Neural progenitor cell (in vitro differentiated cells): Measurements from ENCODE around the gene KRTAP29-1. TPM values are rescaled to one million over a fixed set of nuclear protein-coding genes. Genes with fewer than 3 reads are reported as not detected.

Experiments
- DNase-seq: peaks from one replicate; pipeline ENCODE4 v3.0.0-alpha.2; 2016; ENCODE audit warnings: low spot score
- H2AFZ ChIP-seq: fragments of 200-600 bp; sonication (generic); replicated peaks from 2 replicates; pipeline ENCODE4 v1.6.1; 2016; ENCODE audit warnings: antibody characterized with exemption
- H3F3A ChIP-seq: fragments of 200-600 bp; sonication (generic); 2 replicates; pipeline ENCODE4 v1.6.1; 2016; ENCODE audit warnings: antibody characterized with exemption, low read depth
- H3K27ac ChIP-seq: fragments of 200-600 bp; sonication (generic); 2 replicates; pipeline ENCODE4 v1.5.1; 2016; ENCODE audit warnings: mild to moderate bottlenecking
- H3K27me3 ChIP-seq: fragments of 200-600 bp; sonication (generic); 2 replicates; pipeline ENCODE4 v1.6.1; 2016; ENCODE audit warnings: mild to moderate bottlenecking, moderate library complexity
- H3K36me3 ChIP-seq: fragments of 200-600 bp; sonication (generic); 2 replicates; pipeline ENCODE4 v1.5.1; 2016
- H3K4me1 ChIP-seq: fragments of 200-600 bp; sonication (generic); 2 replicates; pipeline ENCODE4 v1.6.1; 2016; ENCODE audit warnings: mixed run types
- H3K4me2 ChIP-seq: fragments of 200-600 bp; sonication (generic); 2 replicates; pipeline ENCODE4 v1.6.1; 2016
- H3K4me3 ChIP-seq: fragments of 200-600 bp; sonication (generic); 2 replicates; pipeline ENCODE4 v1.5.1; 2016
- H3K79me2 ChIP-seq: fragments of 200-600 bp; sonication (generic); 2 replicates; pipeline ENCODE4 v1.6.1; 2016; ENCODE audit warnings: low read depth
- H3K9ac ChIP-seq: fragments of 200-600 bp; sonication (generic); 2 replicates; pipeline ENCODE4 v1.6.1; 2016
- H3K9me3 ChIP-seq: fragments of 200-600 bp; sonication (generic); 2 replicates; pipeline ENCODE4 v1.5.1; 2016; ENCODE audit warnings: low read depth
- H4K20me1 ChIP-seq: fragments of 200-600 bp; sonication (generic); 2 replicates; pipeline ENCODE4 v1.6.1; 2016; ENCODE audit warnings: low read depth
- H3K27ac Mint-ChIP-seq: 3 replicates; pipeline ENCODE4 v1.8.0; 2021; ENCODE audit warnings: mixed read lengths
- H3K27me3 Mint-ChIP-seq: 2 replicates; pipeline ENCODE4 v1.8.0; 2022; ENCODE audit warnings: low read depth, mild to moderate bottlenecking, inconsistent platforms, moderate library complexity, mixed read lengths; ENCODE audit not compliant: insufficient read depth
- H3K36me3 Mint-ChIP-seq: 3 replicates; pipeline ENCODE4 v1.8.0; 2021; ENCODE audit warnings: mixed read lengths
- H3K4me1 Mint-ChIP-seq: 3 replicates; pipeline ENCODE4 v1.8.0; 2021; ENCODE audit warnings: mixed read lengths
- H3K4me3 Mint-ChIP-seq: 3 replicates; pipeline ENCODE4 v1.8.0; 2021; ENCODE audit warnings: mild to moderate bottlenecking, moderate library complexity, mixed read lengths
- H3K9me3 Mint-ChIP-seq: 3 replicates; pipeline ENCODE4 v1.8.0; 2020; ENCODE audit warnings: mixed read lengths
- CTCF ChIP-seq: fragments of 200-600 bp; sonication (generic); IDR thresholded peaks from 2 replicates; pipeline ENCODE4 v1.5.1; 2017; ENCODE audit warnings: antibody characterized with exemption, mild to moderate bottlenecking
- EZH2 ChIP-seq: fragments of 200-600 bp; sonication (generic); IDR thresholded peaks from 2 replicates; pipeline ENCODE4 v1.6.1; 2017; ENCODE audit warnings: antibody characterized with exemption, mild to moderate bottlenecking, moderate library complexity
- EZH2phosphoT487 ChIP-seq: fragments of 200-600 bp; sonication (generic); IDR thresholded peaks from 2 replicates; pipeline ENCODE4 v1.6.1; 2017; ENCODE audit warnings: antibody characterized with exemption
- total RNA-seq: library from RNA; depleted of rRNA; stranded (reverse); fragments of >200 nt; gene quantifications from 2 replicates; pipeline ENCODE4 v1.2.3, GENCODE V29; 2015; ENCODE audit warnings: low replicate concordance

KRTAP29-1 gene
- total RNA-seq, 1 donor from 2014 or later = not detected

DNA sequence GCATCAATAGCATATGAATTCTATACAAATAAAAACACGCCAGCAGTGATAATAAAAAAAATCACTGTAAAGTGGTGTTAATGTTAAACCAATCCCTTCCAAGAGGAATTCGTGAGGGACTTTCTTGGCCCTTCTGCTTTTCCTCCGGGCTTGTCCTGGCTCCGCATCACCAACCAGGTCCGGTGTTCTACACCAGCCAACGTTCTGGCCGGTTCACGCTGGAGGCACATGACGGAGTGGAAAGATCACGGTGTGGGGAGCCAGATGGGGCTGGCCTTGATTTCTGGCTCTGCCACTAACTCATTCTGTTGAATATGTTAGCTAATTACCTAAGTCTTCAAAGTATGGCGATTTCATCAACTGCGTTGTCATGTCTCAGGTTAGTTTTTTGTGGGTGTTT, 1.4 kb upstream of the KRTAP29-1 start:
- Mint-ChIP-seq H3K27ac (no peak overlapping the region), H3K27me3 (peaks cover 4% of the 10 kb centered on the region), H3K4me1 (no peaks in the 10 kb centered on the region), H3K4me3 (no peak overlapping the region), H3K9me3 (no peaks in the 10 kb centered on the region), H3K36me3 (no peaks in the 10 kb centered on the region)
- Histone ChIP-seq H3K4me3 (no peak overlapping the region), H3F3A (no peaks in the 10 kb centered on the region), H2AFZ (peak overlapping the region; percentile 17), H3K4me1 (peaks cover 3% of the 10 kb centered on the region), H3K79me2 (no peaks in the 10 kb centered on the region), H3K27ac (no peak overlapping the region), H3K9ac (no peak overlapping the region), H3K36me3 (no peaks in the 10 kb centered on the region), H3K9me3 (no peaks in the 10 kb centered on the region), H3K4me2 (no peak overlapping the region), H3K27me3 (no peaks in the 10 kb centered on the region), H4K20me1 (no peaks in the 10 kb centered on the region)
- DNase-seq = no peak
- TF ChIP-seq EZH2phosphoT487 (no peak), EZH2 (no peak), CTCF (no peak)

DNA sequence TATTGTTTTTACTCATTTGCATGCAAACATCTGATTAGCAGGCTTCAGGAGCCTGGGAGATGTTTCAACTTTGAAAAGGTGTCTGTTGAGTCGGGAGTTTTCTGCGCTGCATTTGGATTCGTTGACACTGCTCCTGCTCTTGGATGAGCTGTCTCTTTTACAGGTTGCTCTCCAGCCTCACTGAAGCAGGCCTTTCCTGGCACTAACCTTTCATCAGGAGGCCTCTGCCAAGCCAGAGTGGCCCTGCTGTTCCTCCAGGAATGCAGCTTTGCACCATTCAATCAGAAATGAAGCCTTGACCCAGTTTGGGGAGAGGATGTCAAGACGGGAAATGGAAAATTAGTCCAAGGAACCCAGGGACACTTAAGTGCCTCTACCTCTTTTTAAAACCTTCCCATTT, 330 bp upstream of the KRTAP29-1 start:
- no peaks in the 10 kb centered on the region for H3K27me3 ChIP-seq
- Mint-ChIP-seq H3K27me3 (peaks cover 4% of the 10 kb centered on the region), H3K36me3 (no peaks in the 10 kb centered on the region), H3K4me3 (no peak overlapping the region), H3K9me3 (no peaks in the 10 kb centered on the region), H3K4me1 (no peaks in the 10 kb centered on the region), H3K27ac (no peak overlapping the region)
- no peak overlapping the region for H3K4me3 ChIP-seq
- H4K20me1 ChIP-seq = no peaks in the 10 kb centered on the region
- H3K4me1 ChIP-seq = peaks cover 3% of the 10 kb centered on the region
- no peaks in the 10 kb centered on the region for H3K9me3 ChIP-seq
- DNase-seq = no peak
- no peaks in the 10 kb centered on the region for H3K36me3 ChIP-seq
- no peaks in the 10 kb centered on the region for H3F3A ChIP-seq
- no peak overlapping the region for H3K4me2 ChIP-seq
- TF ChIP-seq EZH2phosphoT487 (no peak), EZH2 (no peak), CTCF (no peak)
- no peak overlapping the region for H3K27ac ChIP-seq
- H2AFZ ChIP-seq = no peak overlapping the region
- H3K9ac ChIP-seq = no peak overlapping the region
- no peaks in the 10 kb centered on the region for H3K79me2 ChIP-seq

DNA sequence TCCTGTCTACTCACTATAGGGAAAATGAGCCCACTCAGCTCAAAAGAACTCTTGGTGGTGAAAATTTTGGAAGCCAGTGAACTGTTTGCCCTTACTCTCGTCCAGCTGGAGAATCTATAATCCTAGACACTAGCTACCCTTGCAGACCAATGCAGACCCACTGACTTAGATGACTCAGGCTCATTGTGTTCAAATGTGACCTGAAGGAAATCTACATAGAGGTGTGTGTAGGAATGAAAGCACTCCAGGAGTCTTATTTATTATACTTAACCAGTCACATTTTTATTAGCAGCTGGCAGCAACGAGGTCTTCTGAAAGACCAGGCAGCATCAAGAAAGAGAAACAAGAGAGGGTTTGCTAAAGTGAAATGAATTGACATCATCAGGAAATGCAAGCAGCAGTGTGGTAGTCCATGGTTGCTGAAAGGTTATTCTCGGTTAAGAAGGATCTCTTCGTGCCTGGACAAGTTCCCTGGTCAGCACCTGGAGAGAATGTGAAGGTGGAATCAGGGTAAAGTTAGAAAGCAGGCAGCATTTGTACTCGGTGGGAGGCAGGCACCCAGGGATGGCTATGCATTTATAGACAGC, 1.4 kb downstream of the KRTAP29-1 start:
- Histone ChIP-seq H3K79me2 (no peaks in the 10 kb centered on the region), H3K4me1 (no peaks in the 10 kb centered on the region), H3K9me3 (no peaks in the 10 kb centered on the region), H3K27me3 (no peaks in the 10 kb centered on the region), H3F3A (no peaks in the 10 kb centered on the region), H3K4me2 (no peak overlapping the region), H2AFZ (no peak overlapping the region), H3K36me3 (no peaks in the 10 kb centered on the region), H3K4me3 (no peak overlapping the region), H4K20me1 (no peaks in the 10 kb centered on the region), H3K9ac (no peak overlapping the region), H3K27ac (no peak overlapping the region)
- Mint-ChIP-seq H3K27me3 (peaks cover 4% of the 10 kb centered on the region), H3K27ac (no peak overlapping the region), H3K36me3 (no peaks in the 10 kb centered on the region), H3K4me3 (no peak overlapping the region), H3K9me3 (no peaks in the 10 kb centered on the region), H3K4me1 (no peaks in the 10 kb centered on the region)
- TF ChIP-seq EZH2phosphoT487 (no peak), EZH2 (no peak), CTCF (no peak)
- DNase-seq = no peak
